ENCODE data around the gene BNIPL.

DNA sequence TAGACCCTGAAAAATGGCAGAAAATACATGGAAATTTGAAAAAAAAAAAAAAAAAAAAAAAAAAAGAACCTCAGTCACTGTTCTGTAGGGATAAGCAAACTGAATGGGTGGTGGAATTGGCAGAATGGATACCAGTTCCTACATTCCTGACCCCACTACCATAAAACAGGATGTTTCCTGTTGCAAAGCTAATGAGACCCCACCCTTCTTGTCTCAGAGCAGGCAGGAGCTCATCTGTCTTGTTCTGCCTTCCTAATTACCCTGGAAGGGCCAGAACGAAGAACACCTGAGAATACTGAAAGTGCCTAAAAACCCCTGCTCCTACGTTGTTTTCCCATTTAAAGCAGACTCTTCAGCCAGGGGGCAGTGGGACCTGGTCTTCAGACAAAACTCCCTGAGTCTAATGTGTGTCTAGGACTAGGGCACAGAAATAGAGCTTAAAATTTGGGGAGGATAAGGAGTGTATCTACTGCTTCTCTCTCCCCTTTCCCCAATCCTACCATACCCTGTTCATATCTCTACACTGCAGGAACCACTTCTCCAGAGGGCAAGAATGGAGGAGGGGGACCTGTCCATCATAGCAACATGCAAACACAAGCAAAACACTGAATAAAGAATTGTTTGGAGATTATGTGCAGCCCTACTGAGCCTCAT is 15.1 kb downstream of the BNIPL start:
- TF ChIP-seq, protein P1, sequence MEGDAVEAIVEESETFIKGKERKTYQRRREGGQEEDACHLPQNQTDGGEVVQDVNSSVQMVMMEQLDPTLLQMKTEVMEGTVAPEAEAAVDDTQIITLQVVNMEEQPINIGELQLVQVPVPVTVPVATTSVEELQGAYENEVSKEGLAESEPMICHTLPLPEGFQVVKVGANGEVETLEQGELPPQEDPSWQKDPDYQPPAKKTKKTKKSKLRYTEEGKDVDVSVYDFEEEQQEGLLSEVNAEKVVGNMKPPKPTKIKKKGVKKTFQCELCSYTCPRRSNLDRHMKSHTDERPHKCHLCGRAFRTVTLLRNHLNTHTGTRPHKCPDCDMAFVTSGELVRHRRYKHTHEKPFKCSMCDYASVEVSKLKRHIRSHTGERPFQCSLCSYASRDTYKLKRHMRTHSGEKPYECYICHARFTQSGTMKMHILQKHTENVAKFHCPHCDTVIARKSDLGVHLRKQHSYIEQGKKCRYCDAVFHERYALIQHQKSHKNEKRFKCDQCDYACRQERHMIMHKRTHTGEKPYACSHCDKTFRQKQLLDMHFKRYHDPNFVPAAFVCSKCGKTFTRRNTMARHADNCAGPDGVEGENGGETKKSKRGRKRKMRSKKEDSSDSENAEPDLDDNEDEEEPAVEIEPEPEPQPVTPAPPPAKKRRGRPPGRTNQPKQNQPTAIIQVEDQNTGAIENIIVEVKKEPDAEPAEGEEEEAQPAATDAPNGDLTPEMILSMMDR (IDR thresholded peaks at IDR 0.05; ENCODE audit: low read length), result no peak
- TF ChIP-seq EZH2 (optimal IDR thresholded peaks at IDR 0.05; ENCODE audit: low read depth, low read length), result no peak
